MCF 10A (cell line): Measurements from ENCODE around the gene DHX57. TPM values are rescaled to one million over a fixed set of nuclear protein-coding genes. Genes with fewer than 3 reads are reported as not detected.

Experiments used
- BruUV-seq: library from RNA; stranded (reverse); fragments of 400-500 nt; replicated peaks from 2 replicates; lab custom pipeline; 2021; lab: Mats Ljungman, UMichigan
- CTCF ChIA-PET: fragments of 300-600 bp; sonication (Branson Sonifier 250); formaldehyde crosslinking; extraction: SDS; loops from one replicate; lab custom pipeline; 2021; ENCODE audit warnings: antibody characterized with exemption, inconsistent platforms; lab: Yijun Ruan, JAX
- POLR2A ChIA-PET: fragments of 300-600, 350-650 bp; sonication (Branson Sonifier 250); formaldehyde crosslinking; extraction: SDS; loops from one replicate; lab custom pipeline; 2020; ENCODE audit warnings: antibody characterized with exemption, inconsistent platforms; lab: Yijun Ruan, JAX
- DNase-seq: peaks from one replicate; pipeline ENCODE4 v3.0.0-alpha.2; 2018; ENCODE audit not compliant: unreplicated experiment
- H3K27ac Mint-ChIP-seq: one replicate; pipeline ENCODE4 v1.8.0; 2022; ENCODE audit warnings: mild to moderate bottlenecking, low read depth, mixed read lengths; ENCODE audit not compliant: unreplicated experiment
- H3K27me3 Mint-ChIP-seq: one replicate; pipeline ENCODE4 v1.8.0; 2022; ENCODE audit warnings: mixed read lengths; ENCODE audit not compliant: insufficient read depth, unreplicated experiment
- H3K36me3 Mint-ChIP-seq: one replicate; pipeline ENCODE4 v1.8.0; 2022; ENCODE audit warnings: mild to moderate bottlenecking, moderate library complexity, mixed read lengths; ENCODE audit not compliant: insufficient read depth, unreplicated experiment
- H3K4me1 Mint-ChIP-seq: one replicate; pipeline ENCODE4 v1.8.0; 2022; ENCODE audit warnings: mixed read lengths; ENCODE audit not compliant: insufficient read depth, unreplicated experiment
- H3K4me3 Mint-ChIP-seq: one replicate; pipeline ENCODE4 v1.8.0; 2022; ENCODE audit warnings: mild to moderate bottlenecking, moderate library complexity, mixed read lengths; ENCODE audit not compliant: unreplicated experiment
- H3K9me3 Mint-ChIP-seq: one replicate; pipeline ENCODE4 v1.8.0; 2022; ENCODE audit warnings: mixed read lengths; ENCODE audit not compliant: unreplicated experiment
- intact Hi-C: fragments of 100-400 bp; cut with micrococcal nuclease; formaldehyde crosslinking; loops from 2 replicates; pipeline ENCODE4 v1.14.1; 2022
- total RNA-seq: library from RNA; stranded (reverse); gene quantifications from 2 replicates; pipeline ENCODE4 v1.2.3, GENCODE V29; 2022
- TF ChIP-seq, protein P1 (sequence below): fragments of 200-600 bp; IDR thresholded peaks from one replicate; pipeline ENCODE4 v1.8.0; 2022; ENCODE audit warnings: antibody characterized with exemption, mild to moderate bottlenecking; ENCODE audit not compliant: unreplicated experiment

Gene DHX57
- total RNA-seq, 1 experiment from 2014 or later, result 21.3 TPM

- ChIA-PET POLR2A (no interaction called here), CTCF (interaction anchor here (0.6 kb wide), 1 partner anchor 22 kb away, joined by 3 read pairs; no protein-coding TSS in a partner anchor)
- Mint-ChIP-seq H3K27ac (no peak overlapping the region), H3K4me3 (no peak overlapping the region), H3K4me1 (no peaks in the 10 kb centered on the region), H3K27me3 (no peaks in the 10 kb centered on the region), H3K36me3 (peaks cover 60% of the 10 kb centered on the region), H3K9me3 (no peaks in the 10 kb centered on the region)
- TF ChIP-seq, protein P1, sequence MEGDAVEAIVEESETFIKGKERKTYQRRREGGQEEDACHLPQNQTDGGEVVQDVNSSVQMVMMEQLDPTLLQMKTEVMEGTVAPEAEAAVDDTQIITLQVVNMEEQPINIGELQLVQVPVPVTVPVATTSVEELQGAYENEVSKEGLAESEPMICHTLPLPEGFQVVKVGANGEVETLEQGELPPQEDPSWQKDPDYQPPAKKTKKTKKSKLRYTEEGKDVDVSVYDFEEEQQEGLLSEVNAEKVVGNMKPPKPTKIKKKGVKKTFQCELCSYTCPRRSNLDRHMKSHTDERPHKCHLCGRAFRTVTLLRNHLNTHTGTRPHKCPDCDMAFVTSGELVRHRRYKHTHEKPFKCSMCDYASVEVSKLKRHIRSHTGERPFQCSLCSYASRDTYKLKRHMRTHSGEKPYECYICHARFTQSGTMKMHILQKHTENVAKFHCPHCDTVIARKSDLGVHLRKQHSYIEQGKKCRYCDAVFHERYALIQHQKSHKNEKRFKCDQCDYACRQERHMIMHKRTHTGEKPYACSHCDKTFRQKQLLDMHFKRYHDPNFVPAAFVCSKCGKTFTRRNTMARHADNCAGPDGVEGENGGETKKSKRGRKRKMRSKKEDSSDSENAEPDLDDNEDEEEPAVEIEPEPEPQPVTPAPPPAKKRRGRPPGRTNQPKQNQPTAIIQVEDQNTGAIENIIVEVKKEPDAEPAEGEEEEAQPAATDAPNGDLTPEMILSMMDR, result no peak
- BruUV-seq, result no TSS peak
- intact Hi-C loops, result loop anchor here (5.0 kb wide), 1 partner anchor 84 kb away; the partner anchor contains the start of gene SRSF7
- DNase-seq, result no peak
Observed at GRCh38 chr2:38836791-38837190, 38.9 kb downstream of the DHX57 start.

GRCh38 chr2:38835990-38836389 is 39.7 kb downstream of the DHX57 start:
- Mint-ChIP-seq H3K9me3 (no peaks in the 10 kb centered on the region), H3K27me3 (no peaks in the 10 kb centered on the region), H3K4me3 (no peak overlapping the region), H3K4me1 (no peaks in the 10 kb centered on the region), H3K36me3 (peaks cover 60% of the 10 kb centered on the region), H3K27ac (no peak overlapping the region)
- CTCF ChIA-PET, result interaction anchor here (1.0 to 1.6 kb wide), 2 partner anchors 7 to 17 kb away, joined by 3 to 8 read pairs; no protein-coding TSS in a partner anchor
- TF ChIP-seq, protein P1, result no peak
- no TSS peak for BruUV-seq
- no peak for DNase-seq
- POLR2A ChIA-PET, result interaction anchor here (1.6 kb wide), 1 partner anchor 85 kb away, joined by 7 read pairs; the partner anchor contains the start of gene SRSF7
- intact Hi-C loops, result loop anchor here (5.0 kb wide), 1 partner anchor 84 kb away; the partner anchor contains the start of gene SRSF7

- intact Hi-C loops, result loop anchor here (5.0 kb wide), 1 partner anchor 83 kb away; the partner anchor contains the start of gene SRSF7
- DNase-seq, result peak; percentile 47
- Mint-ChIP-seq H3K9me3 (no peaks in the 10 kb centered on the region), H3K27me3 (no peaks in the 10 kb centered on the region), H3K4me1 (no peaks in the 10 kb centered on the region), H3K4me3 (no peak overlapping the region), H3K27ac (no peak overlapping the region), H3K36me3 (peaks cover 56% of the 10 kb centered on the region)
- POLR2A ChIA-PET, result interaction anchor here (1.6 kb wide), 1 partner anchor 84 kb away, joined by 7 read pairs; the partner anchor contains the start of gene SRSF7
- CTCF ChIA-PET, result interaction anchor here (0.7 to 1.6 kb wide), 8 partner anchors 8 to 696 kb away, joined by 3 to 8 read pairs (median 3); no protein-coding TSS in a partner anchor
- no TSS peak for BruUV-seq
- TF ChIP-seq, protein P1, result peak; percentile 44
Observed at GRCh38 chr2:38835015-38835601, 40.6 kb downstream of the DHX57 start.

DNA sequence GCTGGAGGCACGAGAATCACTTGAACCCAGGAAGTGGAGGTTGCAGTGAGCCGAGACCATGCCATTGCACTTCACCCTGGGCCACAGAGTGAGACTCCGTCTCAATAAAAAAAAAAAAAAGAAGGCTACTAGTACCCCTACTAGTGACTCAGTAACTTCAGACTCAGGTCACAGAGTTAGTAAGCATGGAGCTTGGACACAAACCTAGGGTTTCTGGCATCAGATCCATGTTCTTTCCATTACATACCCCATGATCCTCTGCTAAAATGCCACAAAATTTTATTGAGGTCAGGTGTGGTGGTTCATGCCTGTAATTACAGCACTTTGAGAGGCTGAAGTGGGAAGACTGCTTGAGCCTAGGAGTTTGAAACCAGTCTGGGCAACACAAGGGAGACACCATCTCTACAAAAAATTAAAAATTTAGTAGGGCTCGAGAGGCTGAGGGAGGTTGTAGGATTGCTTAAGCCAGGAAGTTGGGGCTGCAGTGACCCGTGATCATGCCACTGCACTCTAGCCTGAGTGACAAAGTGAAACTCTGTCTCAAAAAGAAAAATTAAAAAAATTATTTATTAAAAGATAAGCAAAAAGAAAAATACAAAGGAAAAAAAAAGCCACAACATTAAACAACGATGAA is 45.1 kb downstream of the DHX57 start:
- no peaks in the 10 kb centered on the region for H3K9me3 Mint-ChIP-seq
- CTCF ChIA-PET, result interaction anchor here (0.6 kb wide), 2 partner anchors 402 to 1625 kb away, joined by 4 to 5 read pairs; no protein-coding TSS in a partner anchor
- POLR2A ChIA-PET, result no interaction called here
- no peak for DNase-seq
- BruUV-seq, result no TSS peak
- peaks cover 53% of the 10 kb centered on the region for H3K36me3 Mint-ChIP-seq
- TF ChIP-seq, protein P1, result no peak
- H3K27ac Mint-ChIP-seq, result no peak overlapping the region
- intact Hi-C loops, result no loop called here
- H3K4me1 Mint-ChIP-seq, result peaks cover 7% of the 10 kb centered on the region
- H3K4me3 Mint-ChIP-seq, result no peak overlapping the region
- H3K27me3 Mint-ChIP-seq, result no peaks in the 10 kb centered on the region
